SK-N-SH (cell line): ENCODE measurements around the gene ACAP2.

ENCODE experiments used
- EZH2phosphoT487 ChIP-seq: fragments of 200-600 bp; sonication (generic); IDR thresholded peaks from 2 replicates; pipeline ENCODE4 v1.6.1; 2017; ENCODE audit warnings: low read depth, mixed run types, mild to moderate bottlenecking, antibody characterized with exemption, moderate library complexity, borderline replicate concordance
- NFIC ChIP-seq: IDR thresholded peaks from 2 replicates; pipeline ENCODE4 v1.4.0; 2012; ENCODE audit warnings: borderline replicate concordance
- RAD21 ChIP-seq: IDR thresholded peaks from 2 replicates; pipeline ENCODE4 v1.6.1; 2012; ENCODE audit warnings: mild to moderate bottlenecking, low read length
- SIN3A ChIP-seq: IDR thresholded peaks from 2 replicates; pipeline ENCODE4 v1.6.1; 2012; ENCODE audit warnings: low read depth, mild to moderate bottlenecking, low read length, moderate library complexity, borderline replicate concordance
- TAF1 ChIP-seq: IDR thresholded peaks from 2 replicates; pipeline ENCODE4 v1.6.1; 2012; ENCODE audit warnings: low read depth, mild to moderate bottlenecking, low read length, moderate library complexity, borderline replicate concordance
- TF ChIP-seq, protein P1 (sequence below): fragments of 150-350 bp; IDR thresholded peaks from 2 replicates; pipeline ENCODE4 v1.6.1; 2017; ENCODE audit warnings: antibody characterized with exemption, low read length, low read depth, borderline replicate concordance
- TF ChIP-seq, protein P2 (sequence below): fragments of 200-600 bp; sonication (generic); IDR thresholded peaks from 2 replicates; pipeline ENCODE4 v1.6.1; 2017; ENCODE audit warnings: antibody characterized with exemption, mild to moderate bottlenecking, moderate library complexity
- TF ChIP-seq, protein P3 (sequence below): IDR thresholded peaks from 2 replicates; pipeline ENCODE4 v1.4.0; 2012; ENCODE audit warnings: low read depth
- TF ChIP-seq, protein P4 (sequence below): IDR thresholded peaks from 2 replicates; pipeline ENCODE4 v1.4.0; 2012; ENCODE audit warnings: low read depth, borderline replicate concordance

DNA sequence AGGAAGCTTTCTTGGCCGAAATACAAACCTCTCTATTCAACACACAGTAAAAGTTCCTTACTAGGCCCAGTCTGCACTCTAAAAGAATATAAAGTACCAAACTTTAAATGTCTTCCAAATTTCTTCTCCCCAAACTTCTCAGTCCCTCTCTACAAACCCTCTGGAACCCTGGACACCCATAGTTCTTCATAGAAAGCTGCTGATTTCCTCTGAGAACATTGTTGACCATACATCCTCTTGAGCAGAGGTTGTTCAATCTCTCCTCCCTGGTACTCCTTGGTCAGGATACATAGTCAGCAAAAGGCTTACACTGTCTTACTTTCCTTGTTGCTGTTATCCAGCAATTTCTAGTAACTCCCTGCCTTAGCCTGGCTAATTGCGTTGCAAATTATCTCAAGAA is 3.1 kb upstream of the ACAP2 start:
- TF ChIP-seq, protein P1, sequence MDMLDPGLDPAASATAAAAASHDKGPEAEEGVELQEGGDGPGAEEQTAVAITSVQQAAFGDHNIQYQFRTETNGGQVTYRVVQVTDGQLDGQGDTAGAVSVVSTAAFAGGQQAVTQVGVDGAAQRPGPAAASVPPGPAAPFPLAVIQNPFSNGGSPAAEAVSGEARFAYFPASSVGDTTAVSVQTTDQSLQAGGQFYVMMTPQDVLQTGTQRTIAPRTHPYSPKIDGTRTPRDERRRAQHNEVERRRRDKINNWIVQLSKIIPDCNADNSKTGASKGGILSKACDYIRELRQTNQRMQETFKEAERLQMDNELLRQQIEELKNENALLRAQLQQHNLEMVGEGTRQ, result no peak
- TF ChIP-seq, protein P2, sequence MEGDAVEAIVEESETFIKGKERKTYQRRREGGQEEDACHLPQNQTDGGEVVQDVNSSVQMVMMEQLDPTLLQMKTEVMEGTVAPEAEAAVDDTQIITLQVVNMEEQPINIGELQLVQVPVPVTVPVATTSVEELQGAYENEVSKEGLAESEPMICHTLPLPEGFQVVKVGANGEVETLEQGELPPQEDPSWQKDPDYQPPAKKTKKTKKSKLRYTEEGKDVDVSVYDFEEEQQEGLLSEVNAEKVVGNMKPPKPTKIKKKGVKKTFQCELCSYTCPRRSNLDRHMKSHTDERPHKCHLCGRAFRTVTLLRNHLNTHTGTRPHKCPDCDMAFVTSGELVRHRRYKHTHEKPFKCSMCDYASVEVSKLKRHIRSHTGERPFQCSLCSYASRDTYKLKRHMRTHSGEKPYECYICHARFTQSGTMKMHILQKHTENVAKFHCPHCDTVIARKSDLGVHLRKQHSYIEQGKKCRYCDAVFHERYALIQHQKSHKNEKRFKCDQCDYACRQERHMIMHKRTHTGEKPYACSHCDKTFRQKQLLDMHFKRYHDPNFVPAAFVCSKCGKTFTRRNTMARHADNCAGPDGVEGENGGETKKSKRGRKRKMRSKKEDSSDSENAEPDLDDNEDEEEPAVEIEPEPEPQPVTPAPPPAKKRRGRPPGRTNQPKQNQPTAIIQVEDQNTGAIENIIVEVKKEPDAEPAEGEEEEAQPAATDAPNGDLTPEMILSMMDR, result no peak
- TF ChIP-seq SIN3A (no peak), RAD21 (no peak), NFIC (no peak), TAF1 (no peak), EZH2phosphoT487 (no peak)
- TF ChIP-seq, protein P3, sequence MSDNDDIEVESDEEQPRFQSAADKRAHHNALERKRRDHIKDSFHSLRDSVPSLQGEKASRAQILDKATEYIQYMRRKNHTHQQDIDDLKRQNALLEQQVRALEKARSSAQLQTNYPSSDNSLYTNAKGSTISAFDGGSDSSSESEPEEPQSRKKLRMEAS, result no peak
- TF ChIP-seq, protein P4, sequence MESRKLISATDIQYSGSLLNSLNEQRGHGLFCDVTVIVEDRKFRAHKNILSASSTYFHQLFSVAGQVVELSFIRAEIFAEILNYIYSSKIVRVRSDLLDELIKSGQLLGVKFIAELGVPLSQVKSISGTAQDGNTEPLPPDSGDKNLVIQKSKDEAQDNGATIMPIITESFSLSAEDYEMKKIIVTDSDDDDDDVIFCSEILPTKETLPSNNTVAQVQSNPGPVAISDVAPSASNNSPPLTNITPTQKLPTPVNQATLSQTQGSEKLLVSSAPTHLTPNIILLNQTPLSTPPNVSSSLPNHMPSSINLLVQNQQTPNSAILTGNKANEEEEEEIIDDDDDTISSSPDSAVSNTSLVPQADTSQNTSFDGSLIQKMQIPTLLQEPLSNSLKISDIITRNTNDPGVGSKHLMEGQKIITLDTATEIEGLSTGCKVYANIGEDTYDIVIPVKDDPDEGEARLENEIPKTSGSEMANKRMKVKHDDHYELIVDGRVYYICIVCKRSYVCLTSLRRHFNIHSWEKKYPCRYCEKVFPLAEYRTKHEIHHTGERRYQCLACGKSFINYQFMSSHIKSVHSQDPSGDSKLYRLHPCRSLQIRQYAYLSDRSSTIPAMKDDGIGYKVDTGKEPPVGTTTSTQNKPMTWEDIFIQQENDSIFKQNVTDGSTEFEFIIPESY, result no peak
